GM18909 (cell line): ENCODE data around the gene GTF2B.
"Not testable (repeated sequence)": the region's sequence is repeated elsewhere in the genome, so short reads cannot be mapped to it uniquely, and the experiment has no call there.

Source experiments
- ATAC-seq: cut with Tn5 transposase; IDR thresholded peaks from one replicate; pipeline ENCODE4 v1.9.1; 2021; ENCODE audit warnings: mild to moderate bottlenecking; ENCODE audit not compliant: unreplicated experiment, poor library complexity

The GTF2B gene

GRCh38 chr1:88888750-88889149, 2.6 kb downstream of the GTF2B start:
- ATAC-seq, result no peak

- ATAC-seq, result no peak
Observed at GRCh38 chr1:88885933-88886332, 5.4 kb downstream of the GTF2B start.

GRCh38 chr1:88883156-88883555, 8.2 kb downstream of the GTF2B start:
- no peak for ATAC-seq

GRCh38 chr1:88880717-88881116, 10.7 kb downstream of the GTF2B start:
- ATAC-seq, result not testable (repeated sequence)

- ATAC-seq, result no peak
Observed at GRCh38 chr1:88878731-88879130, 12.6 kb downstream of the GTF2B start.

GRCh38 chr1:88877911-88878310, 13.5 kb downstream of the GTF2B start:
- ATAC-seq, result no peak

- no peak for ATAC-seq
Observed at GRCh38 chr1:88877382-88877825, 14.0 kb downstream of the GTF2B start.

- no peak for ATAC-seq
Observed at GRCh38 chr1:88876573-88877365, 14.6 kb downstream of the GTF2B start.

- no peak for ATAC-seq
Observed at GRCh38 chr1:88875595-88875994, 15.8 kb downstream of the GTF2B start.

- no peak for ATAC-seq
Observed at GRCh38 chr1:88873737-88874349, 17.5 kb downstream of the GTF2B start.

- ATAC-seq, result not testable (repeated sequence)
Observed at GRCh38 chr1:88869644-88870043, 21.7 kb downstream of the GTF2B start.

- no peak for ATAC-seq
Observed at GRCh38 chr1:88867743-88868521, 23.4 kb downstream of the GTF2B start.

GRCh38 chr1:88851303-88852063, 39.9 kb downstream of the GTF2B start:
- ATAC-seq, result no peak

GRCh38 chr1:88847643-88848042, 43.7 kb downstream of the GTF2B start:
- ATAC-seq, result no peak

GRCh38 chr1:88825721-88826120, 65.6 kb downstream of the GTF2B start:
- no peak for ATAC-seq

- not testable (repeated sequence) for ATAC-seq
Observed at GRCh38 chr1:88819642-88820041, 71.7 kb downstream of the GTF2B start.

- ATAC-seq, result no peak
Observed at GRCh38 chr1:88813471-88813870, 77.9 kb downstream of the GTF2B start.

- ATAC-seq, result no peak
Observed at GRCh38 chr1:88812366-88812765, 79.0 kb downstream of the GTF2B start.

GRCh38 chr1:88803444-88803843, 87.9 kb downstream of the GTF2B start:
- ATAC-seq, result no peak

GRCh38 chr1:88802950-88803349, 88.4 kb downstream of the GTF2B start:
- no peak for ATAC-seq
